Measurements from ENCODE around the gene RIPPLY3.

The RIPPLY3 gene

GRCh38 chr21:37060296-37060695, 53.8 kb downstream of the RIPPLY3 start:
- TF ChIP-seq FOXM1 (IDR thresholded peaks at IDR 0.05; ENCODE audit: borderline replicate concordance, low read depth) (no peak), CREB1 (IDR thresholded peaks at IDR 0.05; ENCODE audit: low read depth) (no peak), RAD21 (IDR thresholded peaks at IDR 0.05; ENCODE audit: low read depth) (no peak)
- TF ChIP-seq, protein P1, sequence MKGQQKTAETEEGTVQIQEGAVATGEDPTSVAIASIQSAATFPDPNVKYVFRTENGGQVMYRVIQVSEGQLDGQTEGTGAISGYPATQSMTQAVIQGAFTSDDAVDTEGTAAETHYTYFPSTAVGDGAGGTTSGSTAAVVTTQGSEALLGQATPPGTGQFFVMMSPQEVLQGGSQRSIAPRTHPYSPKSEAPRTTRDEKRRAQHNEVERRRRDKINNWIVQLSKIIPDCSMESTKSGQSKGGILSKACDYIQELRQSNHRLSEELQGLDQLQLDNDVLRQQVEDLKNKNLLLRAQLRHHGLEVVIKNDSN (IDR thresholded peaks at IDR 0.05): no peak

GRCh38 chr21:37061926-37062592, 55.6 kb downstream of the RIPPLY3 start:
- TF ChIP-seq NFIC (IDR thresholded peaks at IDR 0.05): no peak
- TF ChIP-seq, protein P2, sequence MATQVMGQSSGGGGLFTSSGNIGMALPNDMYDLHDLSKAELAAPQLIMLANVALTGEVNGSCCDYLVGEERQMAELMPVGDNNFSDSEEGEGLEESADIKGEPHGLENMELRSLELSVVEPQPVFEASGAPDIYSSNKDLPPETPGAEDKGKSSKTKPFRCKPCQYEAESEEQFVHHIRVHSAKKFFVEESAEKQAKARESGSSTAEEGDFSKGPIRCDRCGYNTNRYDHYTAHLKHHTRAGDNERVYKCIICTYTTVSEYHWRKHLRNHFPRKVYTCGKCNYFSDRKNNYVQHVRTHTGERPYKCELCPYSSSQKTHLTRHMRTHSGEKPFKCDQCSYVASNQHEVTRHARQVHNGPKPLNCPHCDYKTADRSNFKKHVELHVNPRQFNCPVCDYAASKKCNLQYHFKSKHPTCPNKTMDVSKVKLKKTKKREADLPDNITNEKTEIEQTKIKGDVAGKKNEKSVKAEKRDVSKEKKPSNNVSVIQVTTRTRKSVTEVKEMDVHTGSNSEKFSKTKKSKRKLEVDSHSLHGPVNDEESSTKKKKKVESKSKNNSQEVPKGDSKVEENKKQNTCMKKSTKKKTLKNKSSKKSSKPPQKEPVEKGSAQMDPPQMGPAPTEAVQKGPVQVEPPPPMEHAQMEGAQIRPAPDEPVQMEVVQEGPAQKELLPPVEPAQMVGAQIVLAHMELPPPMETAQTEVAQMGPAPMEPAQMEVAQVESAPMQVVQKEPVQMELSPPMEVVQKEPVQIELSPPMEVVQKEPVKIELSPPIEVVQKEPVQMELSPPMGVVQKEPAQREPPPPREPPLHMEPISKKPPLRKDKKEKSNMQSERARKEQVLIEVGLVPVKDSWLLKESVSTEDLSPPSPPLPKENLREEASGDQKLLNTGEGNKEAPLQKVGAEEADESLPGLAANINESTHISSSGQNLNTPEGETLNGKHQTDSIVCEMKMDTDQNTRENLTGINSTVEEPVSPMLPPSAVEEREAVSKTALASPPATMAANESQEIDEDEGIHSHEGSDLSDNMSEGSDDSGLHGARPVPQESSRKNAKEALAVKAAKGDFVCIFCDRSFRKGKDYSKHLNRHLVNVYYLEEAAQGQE (IDR thresholded peaks at IDR 0.05; ENCODE audit: low read depth): no peak
- TF ChIP-seq CREB1 (IDR thresholded peaks at IDR 0.05; ENCODE audit: low read depth): no peak
- no peak for TF ChIP-seq YY1 (IDR thresholded peaks at IDR 0.05; ENCODE audit: low read depth)
- no peak for TF ChIP-seq CEBPB (IDR thresholded peaks at IDR 0.05)
- TF ChIP-seq, protein P1 (IDR thresholded peaks at IDR 0.05): no peak
- no peak for TF ChIP-seq ZBTB7A (IDR thresholded peaks at IDR 0.05; ENCODE audit: low read depth)
- no peak for TF ChIP-seq FOXM1 (IDR thresholded peaks at IDR 0.05; ENCODE audit: borderline replicate concordance, low read depth)
- TF ChIP-seq TCF12 (IDR thresholded peaks at IDR 0.05; ENCODE audit: low read depth): no peak
- no peak for TF ChIP-seq TEAD4 (IDR thresholded peaks at IDR 0.05)
- TF ChIP-seq RAD21 (IDR thresholded peaks at IDR 0.05; ENCODE audit: low read depth): no peak
- TF ChIP-seq EGR1 (IDR thresholded peaks at IDR 0.05): no peak
- no peak for TF ChIP-seq MAX (IDR thresholded peaks at IDR 0.05)
- TF ChIP-seq TAF1 (IDR thresholded peaks at IDR 0.05; ENCODE audit: low read depth): no peak
- no peak for TF ChIP-seq EP300 (IDR thresholded peaks at IDR 0.05; ENCODE audit: borderline replicate concordance)

DNA sequence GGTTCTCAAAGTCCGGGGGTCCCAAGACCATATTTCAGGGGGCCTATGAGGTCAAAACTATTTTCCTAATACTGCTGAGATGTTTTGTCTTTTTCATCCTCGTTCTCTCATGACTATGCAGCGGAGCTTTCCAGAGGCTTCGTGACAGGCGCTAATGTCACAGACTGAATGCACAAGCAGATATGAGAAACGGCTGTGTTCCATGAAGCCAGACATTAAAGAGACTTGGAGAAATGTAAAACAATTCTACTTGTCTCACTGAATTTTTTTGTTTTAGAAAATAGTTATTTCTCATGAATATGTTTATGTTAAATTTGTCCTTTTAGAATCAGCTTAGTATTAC, 56.1 kb downstream of the RIPPLY3 start:
- TF ChIP-seq TCF12 (IDR thresholded peaks at IDR 0.05; ENCODE audit: low read depth) (no peak), EGR1 (IDR thresholded peaks at IDR 0.05) (no peak), TEAD4 (IDR thresholded peaks at IDR 0.05) (no peak)
- TF ChIP-seq, protein P2 (IDR thresholded peaks at IDR 0.05; ENCODE audit: low read depth): no peak

GRCh38 chr21:37063433-37063832, 56.9 kb downstream of the RIPPLY3 start:
- TF ChIP-seq, protein P2 (IDR thresholded peaks at IDR 0.05; ENCODE audit: low read depth): no peak
- TF ChIP-seq EP300 (IDR thresholded peaks at IDR 0.05; ENCODE audit: borderline replicate concordance) (no peak), TCF12 (IDR thresholded peaks at IDR 0.05; ENCODE audit: low read depth) (no peak), ZBTB7A (IDR thresholded peaks at IDR 0.05; ENCODE audit: low read depth) (no peak), CREB1 (IDR thresholded peaks at IDR 0.05; ENCODE audit: low read depth) (no peak)
- TF ChIP-seq, protein P1 (IDR thresholded peaks at IDR 0.05): no peak

GRCh38 chr21:37064841-37065240, 58.3 kb downstream of the RIPPLY3 start:
- TF ChIP-seq TEAD4 (IDR thresholded peaks at IDR 0.05) (no peak), YY1 (IDR thresholded peaks at IDR 0.05; ENCODE audit: low read depth) (no peak), RAD21 (IDR thresholded peaks at IDR 0.05; ENCODE audit: low read depth) (no peak), ZBTB7A (IDR thresholded peaks at IDR 0.05; ENCODE audit: low read depth) (no peak), FOXM1 (IDR thresholded peaks at IDR 0.05; ENCODE audit: borderline replicate concordance, low read depth) (no peak), EGR1 (IDR thresholded peaks at IDR 0.05) (no peak), EP300 (IDR thresholded peaks at IDR 0.05; ENCODE audit: borderline replicate concordance) (no peak), NFIC (IDR thresholded peaks at IDR 0.05) (no peak), TAF1 (IDR thresholded peaks at IDR 0.05; ENCODE audit: low read depth) (no peak), CREB1 (IDR thresholded peaks at IDR 0.05; ENCODE audit: low read depth) (no peak), MAX (IDR thresholded peaks at IDR 0.05) (no peak), TCF12 (IDR thresholded peaks at IDR 0.05; ENCODE audit: low read depth) (no peak), CEBPB (IDR thresholded peaks at IDR 0.05) (no peak)
- TF ChIP-seq, protein P2 (IDR thresholded peaks at IDR 0.05; ENCODE audit: low read depth): no peak
- TF ChIP-seq, protein P1 (IDR thresholded peaks at IDR 0.05): no peak
